HepG2 (cell line): ENCODE data around the gene CADM2. TPM values are rescaled to one million over a fixed set of nuclear protein-coding genes. Genes with fewer than 3 reads are reported as not detected.

ENCODE experiments used
- ATAC-seq: fragments of 200-7000 bp; cut with Tn5 transposase; 3 replicates; pipeline ENCODE4 v1.9.1; 2020; ENCODE audit warnings: mild to moderate bottlenecking, moderate library complexity
- BruUV-seq: library from RNA; stranded (reverse); fragments of 400-500 nt; replicated peaks from 2 replicates; lab custom pipeline; 2021; lab: Mats Ljungman, UMichigan
- CTCF ChIA-PET: fragments of 300-600 bp; formaldehyde crosslinking; extraction: SDS; loops from one replicate; lab custom pipeline; 2021; ENCODE audit warnings: low total read pairs, inconsistent platforms, low intra/inter-chr PET ratio; lab: Yijun Ruan, JAX
- POLR2A ChIA-PET: fragments of 350-600 bp; sonication (Branson Sonifier 250); formaldehyde crosslinking; loops from one replicate; lab custom pipeline; 2020; ENCODE audit warnings: antibody characterized with exemption, inconsistent platforms; lab: Yijun Ruan, JAX
- DNase-seq: peaks from one replicate; pipeline ENCODE4 v3.0.0-alpha.2; 2015; ENCODE audit warnings: low spot score
- FAIRE-seq: peaks from 3 replicates; lab custom pipeline; 2011; peaks lifted over from hg19 to GRCh38; lab: Jason Lieb, UNC
- H2AFZ ChIP-seq: one replicate; pipeline ENCODE4 v1.6.1; 2011; ENCODE audit warnings: low read length, inconsistent platforms
- H3K27ac ChIP-seq: fragments of 300-600 bp; 3 replicates; pipeline ENCODE4 v1.8.0; 2011; ENCODE audit warnings: mixed run types, mild to moderate bottlenecking, mixed read lengths, low read length, inconsistent platforms; ENCODE audit not compliant: insufficient read depth; ENCODE audit errors: extremely low read length
- H3K27me3 ChIP-seq, 2 experiments: fragments of 200-600 bp in 1 of 2; 2 replicates in 1 of 2; 3 replicates in 1 of 2; pipeline versions ENCODE4 v1.6.0 to v1.8.0; 2011; ENCODE audit warnings: low read length in 2 of 2, mild to moderate bottlenecking in 2 of 2, moderate library complexity in 2 of 2, inconsistent platforms in 1 of 2; ENCODE audit not compliant: insufficient read depth in 2 of 2, control insufficient read depth in 1 of 2
- H3K36me3 ChIP-seq, 2 experiments: fragments of 200-600 bp in 1 of 2; replicated peaks in 1 of 2; 2 replicates in 1 of 2; 3 replicates in 1 of 2; pipeline versions ENCODE4 v1.5.1 to v1.8.0; 2011; ENCODE audit warnings: low read length in 2 of 2, inconsistent platforms in 1 of 2; ENCODE audit not compliant: insufficient read depth in 2 of 2, control insufficient read depth in 1 of 2
- H3K4me1 ChIP-seq: 2 replicates; pipeline ENCODE4 v1.5.1; 2012; ENCODE audit warnings: low read length, inconsistent platforms; ENCODE audit not compliant: insufficient read depth
- H3K4me2 ChIP-seq: 2 replicates; pipeline ENCODE4 v1.6.0; 2011; ENCODE audit warnings: low read depth, low read length, inconsistent platforms
- H3K4me3 ChIP-seq, 3 experiments: fragments of 200-600 bp in 1 of 3; sonication (generic), shearing (Covaris generic) in 1 of 3; replicated peaks in 1 of 3; 2 replicates each; pipeline ENCODE4 v1.5.1; 2011 to 2016; ENCODE audit warnings: low read length in 3 of 3, inconsistent platforms in 2 of 3, low read depth in 2 of 3, mild to moderate bottlenecking in 2 of 3, control low read depth in 1 of 3, mixed read lengths in 1 of 3; ENCODE audit not compliant: insufficient read depth in 1 of 3
- H3K79me2 ChIP-seq: one replicate; pipeline ENCODE4 v1.6.1; 2011; ENCODE audit warnings: low read length, inconsistent platforms; ENCODE audit not compliant: insufficient read depth
- H3K9ac ChIP-seq: 2 replicates; pipeline ENCODE4 v1.6.0; 2011; ENCODE audit warnings: mild to moderate bottlenecking, low read depth, low read length, inconsistent platforms; ENCODE audit not compliant: insufficient read depth
- H3K9me3 ChIP-seq: 2 replicates; pipeline ENCODE4 v1.5.1; 2012; ENCODE audit warnings: mild to moderate bottlenecking, low read length
- H4K20me1 ChIP-seq: 2 replicates; pipeline ENCODE4 v1.6.0; 2011; ENCODE audit warnings: inconsistent platforms, mild to moderate bottlenecking, low read length, moderate library complexity; ENCODE audit not compliant: insufficient read depth
- CEBPZ ChIP-seq: IDR thresholded peaks from 2 replicates; pipeline ENCODE4 v1.6.1; 2012; ENCODE audit warnings: low read length, improper control_type of control experiment
- HOMEZ ChIP-seq: IDR thresholded peaks from 2 replicates; pipeline ENCODE4 v1.6.1; 2016; ENCODE audit warnings: low read depth
- KMT2A ChIP-seq: sonication (generic); formaldehyde crosslinking; IDR thresholded peaks from 2 replicates; pipeline ENCODE4 v1.4.0; 2020; ENCODE audit warnings: missing genetic modification reagents
- NFRKB ChIP-seq: fragments of 450-650 bp; IDR thresholded peaks from 2 replicates; pipeline ENCODE4 v1.6.1; 2017
- POLR2AphosphoS5 ChIP-seq: IDR thresholded peaks from 2 replicates; pipeline ENCODE4 v1.6.1; 2012; ENCODE audit warnings: low read depth, low read length
- RAD51 ChIP-seq: fragments of 450-650 bp; IDR thresholded peaks from 2 replicates; pipeline ENCODE4 v1.6.1; 2016; ENCODE audit warnings: borderline replicate concordance
- TBL1XR1 ChIP-seq: fragments of 150-350 bp; IDR thresholded peaks from 2 replicates; pipeline ENCODE4 v1.6.1; 2014; ENCODE audit warnings: borderline replicate concordance, low read length; ENCODE audit not compliant: partially characterized antibody
- ZFP36L2 ChIP-seq: sonication (generic); formaldehyde crosslinking; IDR thresholded peaks from 2 replicates; pipeline ENCODE4 v1.4.0; 2020; ENCODE audit warnings: missing genetic modification reagents
- ZMAT5 ChIP-seq: sonication (generic); formaldehyde crosslinking; IDR thresholded peaks from 2 replicates; pipeline ENCODE4 v1.5.0; 2020; ENCODE audit warnings: mild to moderate bottlenecking, low read depth, missing genetic modification reagents, borderline replicate concordance
- ZMYM3 ChIP-seq: sonication (generic); formaldehyde crosslinking; IDR thresholded peaks from 2 replicates; pipeline ENCODE4 v1.5.1; 2020; ENCODE audit warnings: mild to moderate bottlenecking, missing genetic modification reagents
- ZNF224 ChIP-seq: sonication (generic); formaldehyde crosslinking; IDR thresholded peaks from 2 replicates; pipeline ENCODE4 v1.5.0; 2020; ENCODE audit warnings: mild to moderate bottlenecking, missing genetic modification reagents
- ZNF235 ChIP-seq: sonication (generic); formaldehyde crosslinking; IDR thresholded peaks from 2 replicates; pipeline ENCODE4 v1.8.1; 2023; ENCODE audit warnings: mild to moderate bottlenecking, missing genetic modification reagents, borderline replicate concordance
- ZNF569 ChIP-seq: sonication (generic); formaldehyde crosslinking; IDR thresholded peaks from 2 replicates; pipeline ENCODE4 v1.5.0; 2020; ENCODE audit warnings: mild to moderate bottlenecking, missing genetic modification reagents, moderate library complexity, borderline replicate concordance
- ZNF75D ChIP-seq: sonication (generic); formaldehyde crosslinking; IDR thresholded peaks from 2 replicates; pipeline ENCODE4 v1.8.1; 2023; ENCODE audit warnings: missing genetic modification reagents, mild to moderate bottlenecking, borderline replicate concordance
- WGBS: methylation state at CpG from one replicate; pipeline ENCODE4 v1.1.6; 2017; ENCODE audit warnings: low lambda C conversion rate; 5-methylcytosine and 5-hydroxymethylcytosine counted together
- in situ Hi-C: cut with HindIII; loops from 2 replicates; pipeline ENCODE4 v1.10.0; 2017; ENCODE audit warnings: low pct_unique_long_range_greater_than_20kb; ENCODE audit not compliant: extremely low pct_ligation_motif_present
- intact Hi-C: fragments of 100-400 bp; cut with micrococcal nuclease; formaldehyde crosslinking; loops from one replicate; pipeline ENCODE4 v1.10.0; 2022; ENCODE audit not compliant: unreplicated experiment
- polyA plus RNA-seq, 8 experiments: library from polyadenylated mRNA; depleted of rRNA in 3 of 8; stranded (reverse) in 7 of 8; unstranded in 1 of 8; fragments of >200 nt; fragmentation: Illumina TruSeq in 4 of 8; extraction: Trizol in 4 of 8; gene quantifications; 2 replicates each; pipeline versions ENCODE4 v1.2.1 to v1.2.3, GENCODE V29; 2011 to 2016; ENCODE audit warnings: low read depth in 4 of 8, missing spikeins in 1 of 8, mixed read lengths in 1 of 8; ENCODE audit not compliant: insufficient read depth in 1 of 8
- total RNA-seq, 5 experiments: library from RNA; depleted of rRNA; stranded (reverse); fragments of >200 nt; fragmentation: Illumina TruSeq; extraction: Trizol; gene quantifications; 2 replicates each; pipeline ENCODE4 v1.2.3, GENCODE V29; 2016; ENCODE audit warnings: low read depth in 1 of 5

The CADM2 gene
- total and polyA plus RNA-seq, 2 of the 13 experiments (the other 11 are each of a cell fraction or from before 2014, with no cell fraction given): not detected

- Histone ChIP-seq H3K79me2 (no peaks in the 10 kb centered on the region), H3K36me3 (no peaks in the 10 kb centered on the region), H3K9ac (no peak overlapping the region), H3K4me3 (no peak overlapping the region), H3K27ac (no peak overlapping the region), H3K4me1 (no peaks in the 10 kb centered on the region), H2AFZ (no peak overlapping the region), H3K27me3 (no peaks in the 10 kb centered on the region), H3K9me3 (no peaks in the 10 kb centered on the region), H4K20me1 (no peaks in the 10 kb centered on the region), H3K4me2 (no peak overlapping the region)
- no peak for ATAC-seq
- WGBS: 2% methylated on average over 3 of the region's 3 CpGs
- no peak for DNase-seq
- intact Hi-C loops (no loop called here), in situ Hi-C loops (loop anchor here (25.0 kb wide), 1 partner anchor 1049 kb away; no protein-coding TSS in a partner anchor)
- TF ChIP-seq ZNF235 (CRISPR knock-in tag): no peak
- no peak for TF ChIP-seq ZNF224
- no peak for TF ChIP-seq ZMYM3
- BruUV-seq: no TSS peak
- POLR2A ChIA-PET: no interaction called here
- CTCF ChIA-PET: no interaction called here
- FAIRE-seq: no peak
These were observed 627.2 kb downstream of the CADM2 start for GRCh38 chr3:85586018-85586417.

GRCh38 chr3:85589145-85589544, 630.4 kb downstream of the CADM2 start:
- no peak overlapping the region for H3K9ac ChIP-seq
- DNase-seq: no peak
- H3K9me3 ChIP-seq: no peaks in the 10 kb centered on the region
- no peak overlapping the region for H3K4me3 ChIP-seq
- intact Hi-C loops (no loop called here), in situ Hi-C loops (loop anchor here (25.0 kb wide), 1 partner anchor 1052 kb away; no protein-coding TSS in a partner anchor)
- POLR2A ChIA-PET: no interaction called here
- no peak overlapping the region for H3K4me2 ChIP-seq
- H3K27ac ChIP-seq: no peak overlapping the region
- no peaks in the 10 kb centered on the region for H3K36me3 ChIP-seq
- 0% methylated on average over 3 of the region's 3 CpGs for WGBS
- no peak for FAIRE-seq
- BruUV-seq: no TSS peak
- no peaks in the 10 kb centered on the region for H3K4me1 ChIP-seq
- CTCF ChIA-PET: no interaction called here
- H3K79me2 ChIP-seq: no peaks in the 10 kb centered on the region
- ATAC-seq: no peak
- H4K20me1 ChIP-seq: no peaks in the 10 kb centered on the region
- H2AFZ ChIP-seq: no peak overlapping the region
- H3K27me3 ChIP-seq: no peaks in the 10 kb centered on the region
- TF ChIP-seq CEBPZ: no peak
- TF ChIP-seq ZMYM3: no peak
- no peak for TF ChIP-seq KMT2A
- TF ChIP-seq ZNF75D (CRISPR knock-in tag): no peak
- no peak for TF ChIP-seq ZFP36L2 (CRISPR knock-in tag)
- TF ChIP-seq POLR2AphosphoS5: no peak
- no peak for TF ChIP-seq ZMAT5 (CRISPR knock-in tag)
- no peak for TF ChIP-seq NFRKB
- no peak for TF ChIP-seq RAD51
- TF ChIP-seq TBL1XR1: no peak
- no peak for TF ChIP-seq ZNF569
- TF ChIP-seq HOMEZ (CRISPR knock-in tag): no peak
